Activated CD4-positive, alpha-beta memory T cell treated with anti-CD3 and anti-CD28 coated beads, Interleukin-2, amount 10 ng/mL, durations not matched to agents 7 days and 5 days (primary cell): ENCODE measurements around the gene NTRK3. TPM values are rescaled to one million over a fixed set of nuclear protein-coding genes. Genes with fewer than 3 reads are reported as not detected.
"Not testable (repeated sequence)": the region's sequence is repeated elsewhere in the genome, so short reads cannot be mapped to it uniquely, and the experiment has no call there.

ENCODE experiments used
- CTCF ChIA-PET: fragments of 350-600 bp; sonication (Branson Sonifier 250); formaldehyde crosslinking; loops from one replicate; lab custom pipeline; 2021; ENCODE audit warnings: antibody characterized with exemption, inconsistent platforms; lab: Charles Lee
- POLR2A ChIA-PET: fragments of 350-600 bp; sonication (Branson Sonifier 250); formaldehyde crosslinking; loops from one replicate; lab custom pipeline; 2021; ENCODE audit warnings: antibody characterized with exemption; lab: Charles Lee
- DNase-seq: peaks from one replicate; pipeline ENCODE4 v3.0.0-alpha.2; 2020
- H3K27ac Mint-ChIP-seq: one replicate; pipeline ENCODE4 v1.8.0; 2021; ENCODE audit warnings: mild to moderate bottlenecking, mixed read lengths
- H3K27me3 Mint-ChIP-seq: one replicate; pipeline ENCODE4 v1.8.0; 2021; ENCODE audit warnings: mixed read lengths
- H3K36me3 Mint-ChIP-seq: one replicate; pipeline ENCODE4 v1.8.0; 2021; ENCODE audit warnings: low read depth, mixed read lengths
- H3K4me1 Mint-ChIP-seq: one replicate; pipeline ENCODE4 v1.8.0; 2021; ENCODE audit warnings: mixed read lengths
- H3K4me3 Mint-ChIP-seq: one replicate; pipeline ENCODE4 v1.8.0; 2021; ENCODE audit warnings: mild to moderate bottlenecking, mixed read lengths
- H3K9me3 Mint-ChIP-seq: one replicate; pipeline ENCODE4 v1.8.0; 2021; ENCODE audit warnings: mixed read lengths
- total RNA-seq, 2 experiments: library from RNA; stranded (reverse); gene quantifications; one replicate each; pipeline ENCODE4 v1.2.3, GENCODE V29; 2021

NTRK3 gene
- total RNA-seq, 2 experiments from 2014 or later: not detected

DNA sequence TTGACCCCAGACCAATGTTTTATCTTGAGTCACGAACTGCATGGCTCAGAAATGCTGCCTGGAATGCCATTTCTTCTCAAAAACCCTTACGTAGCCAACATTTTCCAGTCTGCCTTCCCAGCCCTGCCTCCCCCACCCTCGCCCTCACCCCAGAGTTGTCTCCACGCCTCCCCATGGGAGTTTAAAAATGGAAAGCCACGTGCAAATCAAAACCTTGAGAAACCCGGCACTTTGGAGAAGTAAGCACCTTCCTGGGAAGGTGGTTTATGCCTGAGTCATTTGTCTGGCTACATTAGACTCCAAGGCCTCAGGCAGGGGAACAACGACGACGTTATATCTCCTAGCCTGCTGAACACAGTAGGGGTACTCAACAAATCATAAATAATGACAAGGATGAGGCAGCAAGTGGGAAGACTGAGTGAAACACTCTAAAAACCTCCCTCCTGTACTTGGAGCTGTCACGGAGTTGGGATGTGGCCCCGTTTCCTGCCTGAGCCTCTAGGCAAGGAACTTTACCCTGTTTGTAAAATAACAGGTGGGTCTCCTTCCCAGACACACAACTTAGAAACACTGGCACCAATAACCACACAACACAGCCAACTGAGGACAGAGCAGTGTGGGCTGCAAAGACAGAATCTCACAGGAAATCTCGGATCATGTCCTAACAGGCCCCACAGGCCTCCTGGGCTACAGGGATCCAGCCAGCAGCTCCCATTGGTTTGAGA, 179.1 kb downstream of the NTRK3 start:
- no peaks in the 10 kb centered on the region for H3K27me3 Mint-ChIP-seq
- H3K4me1 Mint-ChIP-seq: no peaks in the 10 kb centered on the region
- no peaks in the 10 kb centered on the region for H3K9me3 Mint-ChIP-seq
- no peaks in the 10 kb centered on the region for H3K36me3 Mint-ChIP-seq
- no peak overlapping the region for H3K27ac Mint-ChIP-seq
- POLR2A ChIA-PET: no interaction called here
- CTCF ChIA-PET: no interaction called here
- H3K4me3 Mint-ChIP-seq: no peak overlapping the region
- DNase-seq: no peak

DNA sequence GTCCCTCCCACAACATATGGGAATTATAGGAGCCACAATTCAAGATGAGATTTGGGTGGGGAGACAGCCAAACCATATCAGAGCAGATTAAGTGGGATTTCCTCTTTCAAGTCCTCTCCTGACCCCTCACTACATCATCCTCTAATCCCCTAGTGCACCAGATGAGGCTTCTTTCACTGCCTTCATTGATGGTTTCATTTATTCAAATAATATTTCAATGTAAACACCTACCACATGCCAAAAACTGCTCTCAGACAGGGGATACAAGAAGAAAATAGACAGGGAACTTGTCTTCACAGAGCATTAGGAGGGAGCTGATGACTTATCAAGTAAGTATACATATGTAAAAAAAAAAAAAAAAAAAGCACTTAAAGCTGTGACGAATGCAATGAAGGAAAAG, 180.2 kb downstream of the NTRK3 start:
- no peaks in the 10 kb centered on the region for H3K27me3 Mint-ChIP-seq
- H3K9me3 Mint-ChIP-seq: no peaks in the 10 kb centered on the region
- DNase-seq: no peak
- H3K4me1 Mint-ChIP-seq: no peaks in the 10 kb centered on the region
- no peak overlapping the region for H3K4me3 Mint-ChIP-seq
- ChIA-PET CTCF (no interaction called here), POLR2A (no interaction called here)
- no peaks in the 10 kb centered on the region for H3K36me3 Mint-ChIP-seq
- H3K27ac Mint-ChIP-seq: no peak overlapping the region

GRCh38 chr15:88075102-88075501, 181.4 kb downstream of the NTRK3 start:
- no peak overlapping the region for H3K27ac Mint-ChIP-seq
- CTCF ChIA-PET: no interaction called here
- no peaks in the 10 kb centered on the region for H3K4me1 Mint-ChIP-seq
- POLR2A ChIA-PET: no interaction called here
- DNase-seq: no peak
- H3K27me3 Mint-ChIP-seq: no peaks in the 10 kb centered on the region
- no peak overlapping the region for H3K4me3 Mint-ChIP-seq
- no peaks in the 10 kb centered on the region for H3K9me3 Mint-ChIP-seq
- H3K36me3 Mint-ChIP-seq: no peaks in the 10 kb centered on the region

DNA sequence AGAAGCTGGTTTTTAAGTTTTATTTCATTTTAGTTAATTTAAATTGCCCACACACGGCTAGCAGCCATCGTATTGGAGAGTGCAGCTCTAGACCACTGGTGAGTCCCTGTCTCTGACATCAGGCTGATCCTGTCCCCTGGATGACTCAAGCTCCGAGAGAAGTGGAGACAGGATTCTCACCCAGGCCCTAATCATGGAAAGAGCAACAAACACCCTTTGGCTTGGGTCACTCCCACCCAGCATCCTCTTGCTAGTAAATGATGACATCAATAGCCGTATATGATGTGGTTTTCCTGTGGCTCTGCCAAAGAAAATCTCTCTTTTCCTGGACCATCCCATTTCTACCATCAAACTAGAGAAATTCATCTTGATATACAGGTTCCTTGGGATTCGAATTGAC, 182.2 kb downstream of the NTRK3 start:
- ChIA-PET CTCF (no interaction called here), POLR2A (no interaction called here)
- Mint-ChIP-seq H3K4me3 (no peak overlapping the region), H3K27me3 (no peaks in the 10 kb centered on the region), H3K36me3 (no peaks in the 10 kb centered on the region), H3K9me3 (no peaks in the 10 kb centered on the region), H3K27ac (no peak overlapping the region), H3K4me1 (no peaks in the 10 kb centered on the region)
- no peak for DNase-seq

DNA sequence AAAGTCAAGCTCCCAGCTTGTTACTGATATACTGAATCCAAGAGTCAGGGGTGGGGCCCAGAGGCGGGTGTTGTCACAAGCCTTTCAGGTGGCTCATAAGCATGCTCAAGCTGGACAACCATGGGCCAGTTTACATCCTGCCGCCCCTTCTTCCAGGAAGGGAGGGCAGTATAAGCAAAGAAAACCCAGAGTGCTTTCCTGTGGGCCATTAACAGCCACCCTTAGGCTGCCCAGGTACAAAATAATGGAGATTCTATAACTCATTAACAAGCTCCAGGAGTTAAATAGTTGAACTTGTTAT, 183.2 kb downstream of the NTRK3 start:
- CTCF ChIA-PET: no interaction called here
- no peak for DNase-seq
- H3K4me1 Mint-ChIP-seq: no peaks in the 10 kb centered on the region
- no peaks in the 10 kb centered on the region for H3K27me3 Mint-ChIP-seq
- H3K27ac Mint-ChIP-seq: no peak overlapping the region
- no peaks in the 10 kb centered on the region for H3K9me3 Mint-ChIP-seq
- no peak overlapping the region for H3K4me3 Mint-ChIP-seq
- no peaks in the 10 kb centered on the region for H3K36me3 Mint-ChIP-seq
- POLR2A ChIA-PET: no interaction called here

- Mint-ChIP-seq H3K4me1 (no peaks in the 10 kb centered on the region), H3K36me3 (no peaks in the 10 kb centered on the region), H3K4me3 (no peak overlapping the region), H3K27me3 (no peaks in the 10 kb centered on the region), H3K9me3 (no peaks in the 10 kb centered on the region), H3K27ac (no peak overlapping the region)
- CTCF ChIA-PET: no interaction called here
- DNase-seq: no peak
- POLR2A ChIA-PET: no interaction called here
These were observed 183.7 kb downstream of the NTRK3 start for GRCh38 chr15:88072598-88073390.

DNA sequence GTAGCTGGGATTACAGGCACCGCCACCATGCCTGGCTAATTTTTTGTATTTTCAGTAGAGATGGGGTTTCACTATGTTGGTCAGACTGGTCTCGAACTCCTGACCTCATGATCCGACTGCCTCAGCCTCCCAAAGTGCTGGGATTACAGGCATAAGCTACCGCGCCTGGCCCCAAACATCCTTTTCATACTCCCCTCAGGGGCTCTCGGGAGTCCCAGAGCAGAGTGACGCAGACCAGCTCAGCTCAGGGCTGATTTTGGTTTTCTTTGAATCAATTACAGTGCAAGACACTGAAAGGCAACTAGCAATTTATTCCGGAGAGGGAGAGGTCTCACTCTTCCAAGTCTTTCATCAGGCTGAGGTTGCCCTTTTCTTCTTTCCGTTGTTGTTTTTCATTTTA, 184.4 kb downstream of the NTRK3 start:
- H3K27me3 Mint-ChIP-seq, DNase-seq, H3K27ac Mint-ChIP-seq, H3K4me3 Mint-ChIP-seq, H3K9me3 Mint-ChIP-seq, H3K4me1 Mint-ChIP-seq, CTCF ChIA-PET, H3K36me3 Mint-ChIP-seq, POLR2A ChIA-PET: not testable (repeated sequence)

DNA sequence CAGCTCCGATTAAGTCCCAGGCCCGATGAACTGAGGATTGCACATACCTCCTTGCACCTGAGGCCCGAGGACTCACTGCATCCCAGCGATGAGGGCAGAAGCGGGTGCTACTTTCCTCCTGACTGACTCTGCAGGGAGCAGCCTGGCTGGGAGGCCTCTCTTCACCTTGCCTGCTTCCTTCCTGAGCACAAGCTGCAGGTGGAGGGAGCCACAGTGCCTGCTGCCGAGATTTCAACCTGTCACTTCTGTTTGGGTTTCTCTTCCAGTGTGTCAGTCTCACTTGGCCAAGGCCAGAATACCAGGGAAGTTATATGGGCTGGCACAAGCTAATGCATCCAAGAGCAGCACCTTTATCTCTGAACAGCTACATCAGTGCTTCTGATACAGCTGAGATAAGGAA, 185.4 kb downstream of the NTRK3 start:
- H3K4me3 Mint-ChIP-seq: no peak overlapping the region
- no peak for DNase-seq
- H3K27ac Mint-ChIP-seq: no peak overlapping the region
- CTCF ChIA-PET: no interaction called here
- H3K36me3 Mint-ChIP-seq: no peaks in the 10 kb centered on the region
- no peaks in the 10 kb centered on the region for H3K4me1 Mint-ChIP-seq
- H3K27me3 Mint-ChIP-seq: no peaks in the 10 kb centered on the region
- H3K9me3 Mint-ChIP-seq: no peaks in the 10 kb centered on the region
- POLR2A ChIA-PET: no interaction called here

DNA sequence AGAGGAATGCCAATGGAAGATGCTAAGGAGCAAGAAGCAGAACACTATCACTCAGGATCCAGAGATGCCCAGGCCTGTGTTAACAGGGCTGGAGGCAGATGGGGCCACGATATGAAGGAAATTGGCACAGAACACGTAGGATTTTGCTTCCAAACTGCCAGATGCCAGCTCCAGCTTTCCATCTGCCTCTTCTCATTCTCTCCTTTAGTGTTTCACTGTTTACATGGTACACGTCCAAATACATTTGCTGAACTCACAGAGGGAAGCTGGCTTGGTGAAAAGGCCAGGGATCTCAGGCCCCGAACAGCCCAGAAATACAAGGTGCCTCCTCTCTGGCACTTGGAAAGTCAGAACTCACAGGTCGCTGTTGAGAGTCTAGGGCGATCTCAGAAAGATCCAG, 187.0 kb downstream of the NTRK3 start:
- POLR2A ChIA-PET: no interaction called here
- no peaks in the 10 kb centered on the region for H3K27me3 Mint-ChIP-seq
- H3K27ac Mint-ChIP-seq: no peak overlapping the region
- no peak overlapping the region for H3K4me3 Mint-ChIP-seq
- no peaks in the 10 kb centered on the region for H3K9me3 Mint-ChIP-seq
- no peaks in the 10 kb centered on the region for H3K36me3 Mint-ChIP-seq
- no peak for DNase-seq
- CTCF ChIA-PET: no interaction called here
- H3K4me1 Mint-ChIP-seq: no peaks in the 10 kb centered on the region

DNA sequence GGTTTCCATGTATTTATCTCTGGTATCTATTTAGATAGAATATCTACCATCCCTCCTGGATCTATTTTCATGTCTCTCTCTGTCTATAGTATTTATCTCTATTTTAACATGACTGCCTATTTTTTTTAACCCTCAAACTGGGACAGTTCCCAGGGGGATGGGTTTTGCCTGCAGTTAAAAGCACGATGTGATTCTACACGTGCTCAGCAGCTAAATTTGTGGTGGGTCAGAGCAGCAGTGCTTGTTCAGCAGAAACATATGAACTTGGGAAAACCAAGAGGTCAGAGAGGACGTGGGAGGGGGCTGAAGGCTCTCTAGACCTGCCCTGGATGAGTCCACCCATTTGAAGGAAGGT, 189.2 kb downstream of the NTRK3 start:
- ChIA-PET CTCF (no interaction called here), POLR2A (no interaction called here)
- Mint-ChIP-seq H3K4me3 (no peak overlapping the region), H3K9me3 (no peaks in the 10 kb centered on the region), H3K4me1 (no peaks in the 10 kb centered on the region), H3K36me3 (no peaks in the 10 kb centered on the region), H3K27ac (no peak overlapping the region), H3K27me3 (no peaks in the 10 kb centered on the region)
- DNase-seq: no peak

DNA sequence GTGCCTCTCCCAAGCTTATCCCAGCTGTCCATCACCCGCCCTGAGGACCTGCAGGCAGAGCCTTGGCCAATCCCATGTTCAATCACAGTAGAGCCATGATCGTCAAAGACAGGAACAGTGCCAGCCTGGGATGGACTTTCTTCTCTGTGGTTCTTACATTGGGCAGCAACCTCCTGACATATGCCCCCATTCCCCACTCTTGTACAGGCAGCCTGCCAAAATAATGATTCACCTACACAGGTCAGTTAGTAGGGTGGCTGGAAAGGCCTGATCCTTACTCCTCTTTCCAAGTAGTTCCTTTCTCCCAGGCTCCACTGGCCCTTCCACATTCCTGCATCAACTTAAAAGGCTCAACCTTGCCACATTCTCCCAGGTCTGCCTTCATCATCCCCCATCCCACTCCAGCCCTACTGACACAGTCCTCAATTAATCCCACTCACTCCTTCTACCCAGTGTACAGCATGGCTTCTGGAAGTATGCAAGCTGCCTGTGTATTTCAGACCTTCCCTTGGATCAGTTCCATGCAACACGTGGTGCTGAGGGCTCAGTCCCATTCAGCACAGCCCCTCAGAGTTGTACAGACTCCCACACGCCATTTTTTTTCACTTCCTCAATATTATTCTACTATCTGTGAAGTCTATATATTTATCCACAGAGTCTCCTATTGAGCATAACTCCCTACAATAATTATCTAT, 189.8 kb downstream of the NTRK3 start:
- Mint-ChIP-seq H3K4me1 (no peaks in the 10 kb centered on the region), H3K27me3 (no peaks in the 10 kb centered on the region), H3K36me3 (no peaks in the 10 kb centered on the region), H3K27ac (no peak overlapping the region), H3K4me3 (no peak overlapping the region), H3K9me3 (no peaks in the 10 kb centered on the region)
- ChIA-PET POLR2A (no interaction called here), CTCF (no interaction called here)
- DNase-seq: no peak

DNA sequence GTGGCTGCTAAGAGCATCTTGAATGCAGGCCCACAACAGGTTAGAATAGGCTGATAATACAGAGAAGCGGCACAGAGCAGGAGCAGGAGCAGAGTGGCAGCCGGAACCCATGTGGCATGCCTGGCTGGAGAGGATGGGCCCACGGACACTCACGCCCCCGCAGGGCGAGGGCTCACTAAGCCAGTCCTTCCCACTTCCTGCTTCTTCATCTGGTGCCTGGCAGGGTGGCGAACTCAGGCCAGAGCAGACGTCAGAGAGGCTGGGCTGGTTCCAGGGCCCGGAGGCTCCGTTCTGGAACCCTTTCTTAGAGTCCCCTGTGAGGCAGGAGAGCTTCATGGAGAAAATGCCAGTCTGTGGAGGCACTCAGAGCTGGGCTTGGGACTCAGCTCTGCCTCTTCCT, 195.1 kb downstream of the NTRK3 start:
- H3K36me3 Mint-ChIP-seq: no peaks in the 10 kb centered on the region
- no peak for DNase-seq
- ChIA-PET POLR2A (no interaction called here), CTCF (no interaction called here)
- H3K4me3 Mint-ChIP-seq: no peak overlapping the region
- no peaks in the 10 kb centered on the region for H3K9me3 Mint-ChIP-seq
- no peak overlapping the region for H3K27ac Mint-ChIP-seq
- no peaks in the 10 kb centered on the region for H3K27me3 Mint-ChIP-seq
- no peaks in the 10 kb centered on the region for H3K4me1 Mint-ChIP-seq

DNA sequence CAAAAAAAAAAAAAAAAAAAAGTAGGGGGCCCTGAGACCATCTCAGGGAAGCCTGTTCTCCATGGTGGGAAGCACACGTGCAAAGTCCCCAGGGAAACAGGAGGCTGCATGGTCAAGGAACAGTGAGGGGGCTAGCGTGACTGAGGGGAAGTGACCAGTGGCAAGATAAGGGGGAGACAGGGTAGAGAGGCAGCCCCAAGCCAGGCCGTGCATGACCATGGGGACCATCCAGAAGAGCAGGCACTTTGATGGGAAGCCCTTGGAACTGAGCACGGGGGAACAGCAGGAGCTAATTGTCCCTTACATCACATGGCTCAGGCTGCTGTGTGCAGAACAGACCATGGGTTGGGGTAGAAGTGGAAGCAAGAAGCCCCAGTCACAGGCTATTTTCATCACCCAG, 196.2 kb downstream of the NTRK3 start:
- no peaks in the 10 kb centered on the region for H3K36me3 Mint-ChIP-seq
- DNase-seq: no peak
- no peaks in the 10 kb centered on the region for H3K9me3 Mint-ChIP-seq
- H3K27me3 Mint-ChIP-seq: no peaks in the 10 kb centered on the region
- H3K27ac Mint-ChIP-seq: no peak overlapping the region
- ChIA-PET POLR2A (no interaction called here), CTCF (no interaction called here)
- no peaks in the 10 kb centered on the region for H3K4me1 Mint-ChIP-seq
- H3K4me3 Mint-ChIP-seq: no peak overlapping the region

DNA sequence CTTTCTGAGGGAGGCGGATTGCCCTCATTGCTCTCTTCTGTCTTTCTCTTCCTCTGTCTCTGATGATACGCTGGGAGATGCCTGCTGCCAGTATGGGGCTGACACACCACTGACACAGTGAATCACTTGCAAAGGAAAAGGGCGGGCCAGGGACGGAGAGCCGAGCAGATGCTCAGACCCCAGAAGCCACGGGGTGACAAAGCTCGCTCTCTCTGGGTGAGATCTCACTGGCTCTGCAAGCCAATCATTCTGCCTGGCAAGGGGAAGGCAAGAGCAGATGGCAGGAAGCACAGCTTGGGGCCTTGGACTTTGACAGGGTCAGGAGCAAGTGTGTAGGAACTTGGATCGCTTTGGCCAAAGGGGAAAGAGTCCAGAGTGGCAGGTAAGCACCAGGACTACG, 198.7 kb downstream of the NTRK3 start:
- ChIA-PET CTCF (no interaction called here), POLR2A (no interaction called here)
- no peaks in the 10 kb centered on the region for H3K36me3 Mint-ChIP-seq
- no peak overlapping the region for H3K4me3 Mint-ChIP-seq
- no peak for DNase-seq
- no peaks in the 10 kb centered on the region for H3K4me1 Mint-ChIP-seq
- no peaks in the 10 kb centered on the region for H3K27me3 Mint-ChIP-seq
- H3K27ac Mint-ChIP-seq: no peak overlapping the region
- no peaks in the 10 kb centered on the region for H3K9me3 Mint-ChIP-seq
